ENCODE measurements around the gene PUS3.
"Not testable (repeated sequence)": the region's sequence is repeated elsewhere in the genome, so short reads cannot be mapped to it uniquely, and the experiment has no call there.

Gene PUS3

GRCh38 chr11:125921042-125921441 lies 18.0 kb upstream of the PUS3 start:
- DNase-seq (ENCODE audit: low read depth in 4 of 4, low spot score in 1 of 4): no peak

GRCh38 chr11:125918140-125918840 lies 15.3 kb upstream of the PUS3 start:
- no peak for DNase-seq (ENCODE audit: low read depth in 4 of 4, low spot score in 1 of 4)

- no peak for DNase-seq (ENCODE audit: low read depth in 4 of 4, low spot score in 1 of 4)
These were observed 13.8 kb upstream of the PUS3 start for GRCh38 chr11:125916683-125917347.

GRCh38 chr11:125914601-125915000 lies 11.6 kb upstream of the PUS3 start:
- not testable (repeated sequence) for DNase-seq (ENCODE audit: low read depth in 4 of 4, low spot score in 1 of 4)

GRCh38 chr11:125910226-125910849 lies 7.3 kb upstream of the PUS3 start:
- DNase-seq (ENCODE audit: low read depth in 4 of 4, low spot score in 1 of 4): no peak

GRCh38 chr11:125904678-125905077 lies 1.7 kb upstream of the PUS3 start:
- no peak for DNase-seq (ENCODE audit: low read depth in 4 of 4, low spot score in 1 of 4)

GRCh38 chr11:125903711-125904659 lies 979 bp upstream of the PUS3 start, which contains the start of gene DDX25:
TSS of gene DDX25 (plus strand) at chr11:125904508. CDS start at chr11:125904518, 10 bp downstream.
- no peak for DNase-seq (ENCODE audit: low read depth in 4 of 4, low spot score in 1 of 4)

GRCh38 chr11:125902277-125902926 lies 604 bp downstream of the PUS3 start:
- DNase-seq (ENCODE audit: low read depth in 4 of 4, low spot score in 1 of 4): no peak

- DNase-seq (ENCODE audit: low read depth in 4 of 4, low spot score in 1 of 4): no peak
These were observed 1.1 kb downstream of the PUS3 start for GRCh38 chr11:125901872-125902271.

- DNase-seq (ENCODE audit: low read depth in 4 of 4, low spot score in 1 of 4): no peak
These were observed 10.0 kb downstream of the PUS3 start for GRCh38 chr11:125892994-125893393.

- DNase-seq (ENCODE audit: low read depth in 4 of 4, low spot score in 1 of 4): no peak
These were observed 10.9 kb downstream of the PUS3 start for GRCh38 chr11:125892071-125892470.

GRCh38 chr11:125890447-125891100 lies 12.4 kb downstream of the PUS3 start:
- DNase-seq (ENCODE audit: low read depth in 4 of 4, low spot score in 1 of 4): no peak

- DNase-seq (ENCODE audit: low read depth in 4 of 4, low spot score in 1 of 4): peak; percentile 87 to 93 (median 91)
These were observed 15.4 kb downstream of the PUS3 start, which contains the start of gene HYLS1 for GRCh38 chr11:125887373-125888324. TSS of gene HYLS1 (plus strand) at chr11:125887668. CDS start at chr11:125899369, 11,701 bp downstream.

GRCh38 chr11:125886997-125887372 lies 16.0 kb downstream of the PUS3 start:
- DNase-seq (ENCODE audit: low read depth in 4 of 4, low spot score in 1 of 4): no peak

GRCh38 chr11:125883375-125883774 lies 19.6 kb downstream of the PUS3 start:
- DNase-seq (ENCODE audit: low read depth in 4 of 4, low spot score in 1 of 4): no peak

- no peak for DNase-seq (ENCODE audit: low read depth in 4 of 4, low spot score in 1 of 4)
These were observed 21.7 kb downstream of the PUS3 start for GRCh38 chr11:125881291-125881690.

GRCh38 chr11:125874556-125875124 lies 28.4 kb downstream of the PUS3 start:
- peak in 2 of 4 experiments; percentile 24 to 30 for DNase-seq (ENCODE audit: low read depth in 4 of 4, low spot score in 1 of 4)

GRCh38 chr11:125873881-125874555 lies 29.0 kb downstream of the PUS3 start:
- DNase-seq (ENCODE audit: low read depth in 4 of 4, low spot score in 1 of 4): no peak
